Panc1 (cell line): ENCODE measurements around the gene SHISAL1. TPM values are rescaled to one million over a fixed set of nuclear protein-coding genes. Genes with fewer than 3 reads are reported as not detected.

Experiments used
- ATAC-seq: fragments of 200-7000 bp; cut with Tn5 transposase; 2 replicates; pipeline ENCODE4 v1.9.1; 2020; ENCODE audit warnings: mild to moderate bottlenecking, moderate library complexity
- BruUV-seq: library from RNA; stranded (reverse); fragments of 400-500 nt; replicated peaks from 2 replicates; lab custom pipeline; 2021; lab: Mats Ljungman, UMichigan
- CTCF ChIA-PET: fragments of 300-600 bp; sonication (Branson Sonifier 250); formaldehyde crosslinking; loops from one replicate; lab custom pipeline; 2022; ENCODE audit warnings: antibody characterized with exemption; lab: Charles Lee
- POLR2A ChIA-PET: fragments of 300-600 bp; sonication (Branson Sonifier 250); formaldehyde crosslinking; loops from one replicate; lab custom pipeline; 2022; ENCODE audit warnings: antibody characterized with exemption; lab: Charles Lee
- DNase-seq: peaks from one replicate; pipeline ENCODE4 v3.0.0-alpha.2; 2010; ENCODE audit warnings: low read depth, low spot score
- H3K27ac ChIP-seq: 2 replicates; pipeline ENCODE4 v1.5.1; 2011; ENCODE audit warnings: mild to moderate bottlenecking, low read length, inconsistent platforms
- H3K27me3 ChIP-seq: fragments of 200-500 bp; sonication (Bioruptor generic); 2 replicates; pipeline ENCODE4 v1.6.0; 2014; ENCODE audit warnings: low read length, inconsistent platforms; ENCODE audit not compliant: control insufficient read depth, insufficient read depth
- H3K36me3 ChIP-seq: fragments of 200-500 bp; sonication (Bioruptor generic); 2 replicates; pipeline ENCODE4 v1.5.1; 2014; ENCODE audit warnings: inconsistent platforms, mild to moderate bottlenecking, low read length, moderate library complexity; ENCODE audit not compliant: control insufficient read depth, insufficient read depth
- H3K4me1 ChIP-seq: 2 replicates; pipeline ENCODE4 v1.5.1; 2011; ENCODE audit warnings: inconsistent platforms, mild to moderate bottlenecking, low read length, moderate library complexity; ENCODE audit not compliant: control insufficient read depth, insufficient read depth
- H3K4me3 ChIP-seq, 2 experiments: 2 replicates each; pipeline ENCODE4 v1.5.1; 2011 to 2012; ENCODE audit warnings: low read depth in 2 of 2, low read length in 2 of 2, mild to moderate bottlenecking in 2 of 2, inconsistent platforms in 1 of 2, moderate library complexity in 1 of 2
- H3K9me3 ChIP-seq: fragments of 200-500 bp; sonication (Bioruptor generic); 2 replicates; pipeline ENCODE4 v1.5.1; 2014; ENCODE audit warnings: low read depth, mild to moderate bottlenecking, inconsistent platforms, low read length, moderate library complexity; ENCODE audit not compliant: control insufficient read depth, insufficient read depth
- CTCF ChIP-seq: fragments of 450-650 bp; IDR thresholded peaks from 2 replicates; pipeline ENCODE4 v1.5.1; 2017; ENCODE audit warnings: mild to moderate bottlenecking
- POLR2AphosphoS5 ChIP-seq: IDR thresholded peaks from 2 replicates; pipeline ENCODE4 v1.6.1; 2012; ENCODE audit warnings: mild to moderate bottlenecking, low read depth, low read length, moderate library complexity
- REST ChIP-seq, 2 experiments: IDR thresholded peaks; 2 replicates each; pipeline ENCODE4 v1.6.1; 2011 to 2012; ENCODE audit warnings: low read depth in 2 of 2, control low read depth in 1 of 2, low read length in 1 of 2, mild to moderate bottlenecking in 1 of 2, moderate library complexity in 1 of 2; ENCODE audit not compliant: insufficient read depth in 1 of 2
- SIN3A ChIP-seq: IDR thresholded peaks from 2 replicates; pipeline ENCODE4 v1.6.1; 2012; ENCODE audit warnings: low read depth, mild to moderate bottlenecking, low read length, moderate library complexity, borderline replicate concordance; ENCODE audit not compliant: insufficient read depth
- TCF7L2 ChIP-seq: IDR thresholded peaks from 2 replicates; pipeline ENCODE4 v1.6.1; 2011; ENCODE audit warnings: mild to moderate bottlenecking, low read depth, low read length, inconsistent platforms
- in situ Hi-C: cut with HindIII; loops from 2 replicates; pipeline ENCODE4 v1.10.0; 2016; ENCODE audit warnings: low sequenced_read_pairs, low pct_unique_long_range_greater_than_20kb
- intact Hi-C: fragments of 100-400 bp; cut with micrococcal nuclease; formaldehyde crosslinking; loops from one replicate; pipeline ENCODE4 v1.10.0; 2022; ENCODE audit not compliant: unreplicated experiment
- total RNA-seq: library from RNA; stranded (reverse); gene quantifications from one replicate; pipeline ENCODE4 v1.2.1, GENCODE V29; 2021; ENCODE audit not compliant: unreplicated experiment

Gene SHISAL1
- total RNA-seq, 1 experiment from 2014 or later = 1.2 TPM

- Histone ChIP-seq H3K27me3 (no peaks in the 10 kb centered on the region), H3K4me3 (no peak overlapping the region), H3K9me3 (no peaks in the 10 kb centered on the region), H3K4me1 (no peaks in the 10 kb centered on the region; the same call in 1 of the 2 replicates), H3K36me3 (no peaks in the 10 kb centered on the region), H3K27ac (no peak overlapping the region)
- ChIA-PET CTCF (no interaction called here), POLR2A (no interaction called here)
- intact Hi-C loops (no loop called here), in situ Hi-C loops (no loop called here)
- TF ChIP-seq TCF7L2 = no peak
- no peak for TF ChIP-seq POLR2AphosphoS5
- BruUV-seq = no TSS peak
- no peak for DNase-seq
- ATAC-seq = peak; percentile 49; the same call in 1 of the 2 replicates
Measured at GRCh38 chr22:44299124-44299523, 13.6 kb downstream of the SHISAL1 start.

- in situ Hi-C loops (no loop called here), intact Hi-C loops (no loop called here)
- H3K36me3 ChIP-seq = no peaks in the 10 kb centered on the region
- no peak overlapping the region for H3K27ac ChIP-seq
- DNase-seq (no peak), ATAC-seq (0 out of 2 replicates have a peak, but pooled peaks have one; percentile 20)
- H3K4me1 ChIP-seq = no peaks in the 10 kb centered on the region; the same call in 1 of the 2 replicates
- no TSS peak for BruUV-seq
- no peak for TF ChIP-seq SIN3A
- no peak for TF ChIP-seq REST (IDR thresholded peaks at IDR 0.05; ENCODE audit: insufficient read depth in 1 of 2, low read depth in 2 of 2, low read length in 1 of 2)
- TF ChIP-seq CTCF = no peak
- H3K27me3 ChIP-seq = no peaks in the 10 kb centered on the region
- no peaks in the 10 kb centered on the region for H3K9me3 ChIP-seq
- H3K4me3 ChIP-seq = no peak overlapping the region
- CTCF ChIA-PET = no interaction called here
- POLR2A ChIA-PET = no interaction called here
Measured at GRCh38 chr22:44298406-44299091, 14.2 kb downstream of the SHISAL1 start.

- intact Hi-C loops = no loop called here
- TF ChIP-seq SIN3A = no peak
- ChIA-PET POLR2A (no interaction called here), CTCF (no interaction called here)
- Histone ChIP-seq H3K9me3 (no peaks in the 10 kb centered on the region), H3K4me1 (no peaks in the 10 kb centered on the region; the same call in 1 of the 2 replicates), H3K4me3 (no peak overlapping the region), H3K36me3 (no peaks in the 10 kb centered on the region), H3K27ac (no peak overlapping the region), H3K27me3 (no peaks in the 10 kb centered on the region)
- BruUV-seq = no TSS peak
- DNase-seq (no peak), ATAC-seq (no peak)
- in situ Hi-C loops = no loop called here
Measured at GRCh38 chr22:44297470-44298061, 15.2 kb downstream of the SHISAL1 start.
